Epithelial cell of prostate (primary cell): ENCODE measurements around the gene C2CD5.
"Not testable (repeated sequence)": the region's sequence is repeated elsewhere in the genome, so short reads cannot be mapped to it uniquely, and the experiment has no call there.

ENCODE experiments used
- DNase-seq: peaks from one replicate; pipeline ENCODE4 v3.0.0-alpha.2; 2011; ENCODE audit warnings: low read depth, low spot score
- H3K27ac ChIP-seq: fragments of 450-650 bp; 2 replicates; pipeline ENCODE4 v1.5.1; 2017; ENCODE audit warnings: mild to moderate bottlenecking

The C2CD5 gene, protein sequence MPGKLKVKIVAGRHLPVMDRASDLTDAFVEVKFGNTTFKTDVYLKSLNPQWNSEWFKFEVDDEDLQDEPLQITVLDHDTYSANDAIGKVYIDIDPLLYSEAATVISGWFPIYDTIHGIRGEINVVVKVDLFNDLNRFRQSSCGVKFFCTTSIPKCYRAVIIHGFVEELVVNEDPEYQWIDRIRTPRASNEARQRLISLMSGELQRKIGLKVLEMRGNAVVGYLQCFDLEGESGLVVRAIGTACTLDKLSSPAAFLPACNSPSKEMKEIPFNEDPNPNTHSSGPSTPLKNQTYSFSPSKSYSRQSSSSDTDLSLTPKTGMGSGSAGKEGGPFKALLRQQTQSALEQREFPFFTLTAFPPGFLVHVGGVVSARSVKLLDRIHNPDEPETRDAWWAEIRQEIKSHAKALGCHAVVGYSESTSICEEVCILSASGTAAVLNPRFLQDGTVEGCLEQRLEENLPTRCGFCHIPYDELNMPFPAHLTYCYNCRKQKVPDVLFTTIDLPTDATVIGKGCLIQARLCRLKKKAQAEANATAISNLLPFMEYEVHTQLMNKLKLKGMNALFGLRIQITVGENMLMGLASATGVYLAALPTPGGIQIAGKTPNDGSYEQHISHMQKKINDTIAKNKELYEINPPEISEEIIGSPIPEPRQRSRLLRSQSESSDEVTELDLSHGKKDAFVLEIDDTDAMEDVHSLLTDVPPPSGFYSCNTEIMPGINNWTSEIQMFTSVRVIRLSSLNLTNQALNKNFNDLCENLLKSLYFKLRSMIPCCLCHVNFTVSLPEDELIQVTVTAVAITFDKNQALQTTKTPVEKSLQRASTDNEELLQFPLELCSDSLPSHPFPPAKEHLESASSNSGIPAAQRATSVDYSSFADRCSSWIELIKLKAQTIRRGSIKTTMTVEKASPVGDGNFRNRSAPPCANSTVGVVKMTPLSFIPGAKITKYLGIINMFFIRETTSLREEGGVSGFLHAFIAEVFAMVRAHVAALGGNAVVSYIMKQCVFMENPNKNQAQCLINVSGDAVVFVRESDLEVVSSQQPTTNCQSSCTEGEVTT

DNA sequence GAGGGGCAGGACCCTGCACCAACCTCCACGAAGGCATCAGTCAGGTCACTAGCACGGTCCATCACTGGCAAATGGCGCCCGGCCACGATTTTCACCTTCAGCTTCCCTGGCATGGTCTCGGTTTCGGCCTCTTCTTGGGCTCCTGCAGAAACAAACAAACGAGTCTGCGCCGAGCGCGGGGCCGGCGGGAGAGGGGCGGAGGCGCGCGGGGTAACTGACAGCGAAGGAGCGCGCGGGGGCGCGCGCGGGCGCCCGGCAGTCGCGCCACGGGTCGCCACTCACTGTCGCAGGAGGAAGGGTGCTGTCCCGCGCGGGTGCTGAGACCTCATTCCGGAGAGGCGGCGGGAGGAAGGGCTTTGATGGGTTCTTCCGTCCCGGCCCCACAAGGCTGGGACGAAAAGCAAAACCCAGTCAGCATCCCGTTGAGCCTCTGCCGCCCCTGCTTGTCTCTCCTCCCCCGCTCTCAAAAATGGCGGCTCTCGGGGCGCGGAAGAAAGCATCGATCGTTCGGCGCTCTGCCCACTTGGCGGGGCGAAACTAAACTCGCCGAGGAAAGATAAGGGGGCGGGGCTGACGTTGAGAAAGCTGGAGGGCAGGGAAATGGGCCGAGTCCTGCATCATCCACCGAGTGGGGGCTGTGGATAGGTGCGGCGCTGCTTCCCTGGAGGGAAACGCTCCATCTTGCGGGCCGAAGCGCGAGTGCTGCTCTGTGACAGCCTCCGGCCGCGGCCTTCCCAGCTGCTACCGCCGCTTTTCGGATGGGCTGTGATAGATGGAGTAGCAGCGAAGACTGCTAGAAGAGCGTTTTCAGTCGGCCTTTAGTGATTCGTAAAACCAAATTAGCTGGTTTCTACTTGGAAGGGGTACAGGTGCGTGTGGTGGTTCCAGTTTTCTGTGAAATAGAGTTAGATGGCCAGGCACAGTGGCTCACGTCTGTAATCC is at the start of gene C2CD5:
TSS of gene C2CD5 (minus strand) at position 505 of the 942 bp plus-strand sequence. CDS start at position 113, 392 bp downstream.
- peak; percentile 81 for DNase-seq
- peak within 1 kb of the TSS; percentile 84 for H3K27ac ChIP-seq

DNA sequence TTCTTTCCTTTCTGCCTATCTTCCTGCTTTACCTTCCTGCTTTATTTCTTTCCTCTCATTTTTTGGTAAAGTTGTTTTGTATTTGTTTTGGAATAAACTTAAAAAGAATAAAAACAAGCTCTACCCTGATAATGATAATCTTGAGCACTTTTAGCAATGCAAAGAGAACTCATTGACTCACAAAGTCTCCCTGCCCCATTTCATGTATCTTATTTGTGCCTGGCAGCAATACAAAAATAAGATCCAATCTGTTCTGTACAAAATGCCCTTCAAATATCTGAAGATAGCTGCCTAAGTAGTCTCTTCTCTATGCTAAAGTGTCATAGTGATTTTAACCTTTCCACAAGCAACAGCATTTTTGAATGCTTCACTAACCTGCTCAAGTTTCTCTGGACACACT is 49.5 kb upstream of the C2CD5 start:
- H3K27ac ChIP-seq: no peak overlapping the region
- DNase-seq: no peak

DNA sequence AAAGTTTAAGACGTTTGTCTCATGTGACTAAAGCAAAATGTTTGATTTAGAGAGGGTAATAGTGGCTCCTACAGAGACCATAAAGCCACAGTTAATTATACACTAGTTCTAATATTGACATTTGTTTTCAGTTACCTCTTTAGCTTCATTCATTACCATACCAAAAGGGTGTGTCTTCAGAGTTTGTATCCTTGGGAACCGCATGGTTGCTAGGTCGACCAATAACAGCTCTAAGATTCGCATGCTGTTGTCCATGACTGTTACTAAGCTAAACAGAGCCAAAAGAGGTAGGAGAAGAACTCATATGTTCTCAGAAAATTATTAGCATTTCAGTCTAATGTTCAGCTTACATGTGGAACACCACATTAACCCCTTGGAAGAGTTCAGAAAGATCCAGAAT is 44.5 kb upstream of the C2CD5 start:
- H3K27ac ChIP-seq: no peak overlapping the region

DNA sequence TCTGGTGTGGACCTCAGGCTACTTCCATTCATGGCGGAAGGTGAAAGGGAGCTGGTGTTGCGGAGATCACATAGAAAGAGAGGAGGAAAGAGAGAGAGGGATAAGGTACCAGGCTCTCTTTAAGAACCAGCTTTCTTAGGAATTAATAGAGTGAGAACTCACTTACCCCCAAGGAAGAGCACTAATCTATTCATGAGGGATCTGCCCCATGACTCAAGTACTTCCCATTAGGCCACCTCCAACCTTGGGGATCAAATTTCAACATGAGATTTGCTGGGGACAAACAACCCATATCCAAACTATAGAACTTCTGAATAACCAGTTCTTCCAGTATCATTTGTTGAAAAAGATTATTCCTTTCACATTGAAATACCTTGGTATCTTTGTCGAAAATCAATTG is 34.0 kb upstream of the C2CD5 start:
- no peak for DNase-seq
- peak overlapping the region; percentile 31 for H3K27ac ChIP-seq

More for the DNA sequence above, 44.5 kb upstream of the C2CD5 start:
- DNase-seq: no peak

DNA sequence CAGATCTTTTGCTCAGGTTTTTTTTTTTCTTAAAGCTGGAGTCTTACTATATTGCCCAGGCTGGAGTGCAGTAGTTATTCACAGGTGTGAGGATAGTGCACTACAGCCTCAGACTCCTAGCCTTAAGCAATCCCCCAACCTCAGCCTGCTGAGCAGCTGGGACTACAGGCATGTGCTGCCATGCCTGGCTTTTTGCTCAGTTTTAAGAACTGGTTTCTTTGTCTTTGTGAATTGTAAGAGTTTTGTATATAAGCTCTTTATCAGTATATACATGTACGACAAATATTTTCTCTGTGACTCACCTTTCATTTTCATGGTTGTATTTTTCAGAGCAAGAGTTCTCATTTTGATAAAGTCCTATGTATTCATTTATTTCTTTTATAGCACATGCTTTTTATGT is 33.3 kb upstream of the C2CD5 start:
- DNase-seq: no peak
- peak overlapping the region; percentile 31 for H3K27ac ChIP-seq

DNA sequence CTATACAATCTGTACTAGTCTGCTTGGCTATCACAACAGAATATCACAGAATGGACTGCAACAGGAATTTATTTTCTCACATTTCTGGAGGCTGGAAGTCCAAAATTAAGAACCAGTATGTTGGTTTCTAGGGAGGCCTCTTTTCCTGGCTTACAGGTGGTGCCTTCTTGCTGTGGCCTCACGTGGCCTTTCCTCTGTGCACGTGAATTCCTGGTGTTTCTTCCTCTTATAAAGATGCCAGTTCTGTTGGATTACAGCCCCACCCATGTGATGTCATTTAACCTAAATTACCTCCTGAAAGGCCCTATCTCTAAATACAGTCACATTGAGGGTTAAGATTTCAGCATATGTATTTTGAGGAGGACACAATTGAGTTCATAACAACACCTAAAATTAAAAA is 32.1 kb upstream of the C2CD5 start:
- H3K27ac ChIP-seq: no peak overlapping the region
- DNase-seq: no peak

DNA sequence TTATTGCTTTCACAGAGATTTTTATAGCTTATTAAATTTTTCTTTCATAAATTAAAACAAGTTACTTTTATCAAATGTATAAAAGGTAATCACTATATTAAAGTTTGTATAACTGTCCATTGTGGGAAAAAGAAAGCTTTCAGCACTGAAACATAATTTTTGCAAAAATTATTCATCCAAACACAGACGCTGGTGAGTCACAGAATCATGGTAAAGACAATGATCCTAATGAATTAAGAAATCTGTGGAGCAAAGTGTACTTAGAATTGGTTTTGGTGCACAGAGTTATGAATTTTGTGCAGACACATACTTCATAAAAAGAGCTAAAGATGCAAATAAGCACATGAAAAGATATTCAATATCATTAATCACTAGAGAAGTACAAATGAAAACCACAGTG is 31.7 kb upstream of the C2CD5 start:
- no peak overlapping the region for H3K27ac ChIP-seq

DNA sequence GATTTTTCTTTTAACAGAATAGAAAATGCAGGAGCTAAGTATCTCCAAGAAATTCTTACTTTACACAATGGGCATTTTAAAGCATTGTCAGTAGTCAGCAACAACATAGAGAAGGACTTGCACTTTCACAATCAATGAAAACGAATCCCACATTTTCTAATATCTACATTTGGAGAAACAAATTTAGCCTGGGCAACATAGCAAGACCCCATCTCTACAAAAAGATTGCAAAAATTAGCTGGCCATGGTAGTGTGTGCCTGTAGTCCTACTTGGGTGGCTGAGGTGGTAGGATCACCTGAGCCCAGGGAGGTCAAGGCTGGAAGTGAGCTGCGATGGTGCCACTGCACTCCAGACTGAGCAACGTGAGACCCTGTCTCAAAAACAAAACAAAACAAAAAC is 30.6 kb upstream of the C2CD5 start:
- H3K27ac ChIP-seq: no peak overlapping the region
- DNase-seq: no peak

More for the DNA sequence above, 31.7 kb upstream of the C2CD5 start:
- no peak for DNase-seq

DNA sequence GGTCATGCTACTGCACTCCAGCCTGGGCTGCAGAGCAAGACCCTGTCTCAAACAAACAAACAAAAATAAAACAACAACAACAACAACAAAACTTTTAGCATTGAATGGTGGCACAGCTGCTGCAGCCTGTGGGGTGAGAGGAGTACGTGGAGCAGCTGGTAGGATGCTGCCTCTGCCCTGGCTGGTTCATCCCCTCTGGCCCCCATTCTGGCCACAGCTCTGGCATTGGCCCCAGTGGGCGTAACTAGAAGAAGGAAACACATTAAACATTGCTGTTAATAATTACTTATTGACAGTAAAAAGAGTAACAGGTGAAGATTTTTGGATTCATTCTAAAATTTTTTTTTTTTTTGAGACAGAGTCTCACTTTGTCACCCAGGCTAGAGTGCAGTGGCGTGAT is 28.8 kb upstream of the C2CD5 start:
- no peak for DNase-seq
- no peak overlapping the region for H3K27ac ChIP-seq

DNA sequence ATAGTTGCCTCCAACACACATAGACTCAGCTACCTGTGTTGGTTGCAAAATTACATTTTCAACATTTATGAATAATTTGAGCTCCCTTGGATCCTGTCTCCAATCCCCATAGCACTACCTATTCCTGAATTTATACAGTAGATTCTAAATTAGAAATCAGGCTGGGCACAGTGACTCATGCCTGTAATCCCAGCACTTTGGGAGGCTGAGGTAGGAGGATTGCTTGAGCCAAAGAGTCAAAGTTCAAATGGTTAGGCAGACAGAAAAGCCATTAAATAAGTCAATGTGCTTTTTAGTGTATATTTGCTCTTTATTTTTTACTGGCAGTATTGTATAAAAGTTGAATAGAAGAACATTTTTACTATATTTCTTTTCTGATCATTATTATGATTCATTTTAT is 24.9 kb upstream of the C2CD5 start:
- no peak overlapping the region for H3K27ac ChIP-seq
- no peak for DNase-seq

DNA sequence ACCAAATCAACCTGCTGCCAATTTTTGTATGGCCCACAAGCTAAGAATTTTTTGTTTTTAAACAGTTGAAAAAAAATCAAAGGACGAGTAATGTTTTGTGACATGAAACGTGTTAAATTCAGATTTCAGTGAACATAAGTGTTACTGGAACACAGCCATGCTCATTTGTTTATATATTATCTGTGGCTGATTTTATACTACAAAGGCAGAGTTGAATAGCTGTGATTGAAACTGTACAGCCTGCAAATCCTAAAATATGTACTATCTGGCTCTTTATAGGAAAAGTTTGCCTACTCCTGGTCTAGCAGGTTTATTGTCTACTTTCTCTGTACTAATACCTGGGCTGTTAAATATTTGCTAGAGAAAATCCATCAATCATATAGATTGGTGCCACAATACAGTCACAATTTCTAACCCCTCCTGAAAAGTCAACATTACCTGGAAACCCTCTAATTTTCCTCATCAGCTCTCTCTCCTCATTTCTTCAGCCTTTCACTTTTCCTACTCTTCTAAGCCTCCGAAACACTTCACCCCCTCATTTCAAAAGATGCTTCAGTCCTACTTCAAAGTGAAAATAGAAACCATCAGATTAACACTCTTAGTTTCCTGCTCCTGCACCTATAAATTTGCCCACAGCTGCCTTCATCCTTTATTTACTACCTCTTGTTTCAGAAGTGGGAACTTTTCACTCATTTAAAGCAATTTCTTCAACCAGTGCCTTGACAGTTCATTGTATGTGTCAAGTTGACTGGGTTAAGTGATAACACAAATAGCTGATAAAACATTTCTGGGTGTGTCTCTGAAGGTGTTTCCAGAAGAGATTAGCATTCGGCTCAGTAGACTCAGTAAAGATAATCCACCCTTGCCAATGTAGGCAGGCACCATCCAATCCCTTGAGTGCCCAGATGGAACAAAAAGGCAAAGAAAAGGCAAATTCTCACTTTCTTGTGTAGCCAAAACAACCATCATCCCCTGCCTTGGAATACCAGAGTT is 18.0 kb upstream of the C2CD5 start:
- H3K27ac ChIP-seq: no peak overlapping the region
- no peak for DNase-seq

DNA sequence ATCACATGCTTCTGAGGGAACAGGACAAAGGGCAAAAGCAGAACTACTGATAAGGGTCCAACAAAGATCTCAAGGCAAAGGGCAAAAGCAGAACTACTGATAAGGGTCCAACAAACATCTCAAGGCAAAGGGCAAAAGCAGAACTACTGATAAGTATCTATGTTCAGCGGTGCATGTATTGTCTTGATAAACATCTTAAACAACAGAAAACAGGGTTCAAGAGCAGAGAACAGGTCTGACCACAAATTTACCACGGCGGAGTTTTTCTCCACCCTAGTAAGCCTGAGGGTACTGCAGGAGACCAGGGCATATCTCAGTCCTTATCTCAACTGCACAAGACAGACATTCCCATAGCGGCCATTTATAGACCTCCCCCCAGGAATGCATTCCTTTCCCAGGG is 10.4 kb upstream of the C2CD5 start:
- H3K27ac ChIP-seq: not testable (repeated sequence)

DNA sequence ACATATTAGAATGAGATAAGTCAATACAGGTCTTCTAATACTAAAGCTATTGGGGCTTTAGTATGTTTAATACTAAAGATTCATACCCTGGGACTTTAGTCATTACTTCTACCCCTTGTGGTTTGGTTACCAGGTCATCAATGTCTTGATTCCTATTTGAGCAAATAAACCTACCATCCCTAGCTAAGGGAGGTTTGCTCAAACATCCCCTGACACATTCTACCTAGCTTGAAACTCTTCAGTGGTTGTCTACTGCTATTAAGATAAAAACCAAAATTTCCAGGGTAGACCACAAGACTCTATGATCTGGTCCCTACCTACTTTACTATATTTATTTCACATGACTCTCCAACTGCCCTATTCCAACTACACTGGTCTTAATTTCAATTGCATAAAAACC is 7.3 kb upstream of the C2CD5 start:
- no peak for DNase-seq
- H3K27ac ChIP-seq: no peak overlapping the region

More for the DNA sequence above, 10.4 kb upstream of the C2CD5 start:
- DNase-seq: not testable (repeated sequence)

DNA sequence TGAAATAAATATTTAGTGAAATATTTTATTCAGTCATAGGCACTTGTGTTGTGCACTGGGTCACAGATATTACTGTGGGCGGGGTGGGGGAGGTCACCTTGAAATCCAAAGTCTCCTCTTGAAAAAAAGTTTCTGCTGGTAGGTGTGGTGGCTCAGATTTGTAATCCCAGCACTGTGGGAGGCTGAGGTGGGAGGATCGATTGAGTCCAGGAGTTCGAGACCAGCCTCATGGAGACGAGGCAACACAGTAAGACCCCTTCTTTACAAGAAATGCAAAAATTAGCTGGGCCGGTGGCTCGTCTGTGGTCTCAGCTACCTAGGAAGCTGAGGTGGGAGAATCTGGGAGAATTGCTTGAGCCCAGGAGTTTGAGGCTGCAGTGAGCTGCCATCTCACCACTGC is 913 bp upstream of the C2CD5 start:
- no peak for DNase-seq
- H3K27ac ChIP-seq: no peak overlapping the region

DNA sequence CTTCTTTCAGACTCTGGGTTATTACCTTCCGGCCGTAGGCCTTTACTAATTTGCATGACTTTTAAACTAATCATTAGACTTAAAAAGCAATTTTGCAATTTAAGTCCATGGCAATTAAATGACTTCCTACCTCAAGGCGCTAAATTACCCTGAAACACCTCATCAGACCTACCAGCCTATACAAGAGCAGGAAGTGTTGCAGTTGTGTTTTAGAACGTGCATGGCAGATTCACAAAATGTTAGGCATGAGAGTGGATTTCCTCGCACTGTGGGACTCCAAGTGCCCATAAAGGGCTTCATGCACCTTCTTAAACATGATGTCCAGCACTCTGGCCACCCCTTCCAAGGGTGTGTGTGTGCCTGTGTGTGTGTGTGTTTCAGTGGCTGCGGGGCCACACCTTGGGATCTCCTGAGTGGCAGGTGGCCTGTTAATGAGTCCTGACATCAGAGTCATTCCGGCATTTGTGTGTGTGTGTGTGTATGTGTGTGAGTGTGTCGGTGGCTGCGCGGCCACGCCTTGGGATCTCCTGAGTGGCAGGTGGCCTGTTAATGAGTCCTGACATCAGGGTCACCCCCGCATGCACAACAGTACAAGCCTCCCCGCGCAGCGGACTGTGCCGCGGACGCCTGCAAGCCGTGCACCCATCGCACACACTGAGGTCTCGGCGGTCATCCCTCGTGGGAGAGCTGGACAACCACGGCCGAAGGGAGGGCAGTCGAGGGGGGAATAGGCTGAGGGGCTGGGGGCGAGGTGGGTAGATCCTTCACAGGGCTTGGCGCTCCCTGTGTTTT is 900 bp downstream of the C2CD5 start:
- H3K27ac ChIP-seq: peak overlapping the region; percentile 84
- no peak for DNase-seq

DNA sequence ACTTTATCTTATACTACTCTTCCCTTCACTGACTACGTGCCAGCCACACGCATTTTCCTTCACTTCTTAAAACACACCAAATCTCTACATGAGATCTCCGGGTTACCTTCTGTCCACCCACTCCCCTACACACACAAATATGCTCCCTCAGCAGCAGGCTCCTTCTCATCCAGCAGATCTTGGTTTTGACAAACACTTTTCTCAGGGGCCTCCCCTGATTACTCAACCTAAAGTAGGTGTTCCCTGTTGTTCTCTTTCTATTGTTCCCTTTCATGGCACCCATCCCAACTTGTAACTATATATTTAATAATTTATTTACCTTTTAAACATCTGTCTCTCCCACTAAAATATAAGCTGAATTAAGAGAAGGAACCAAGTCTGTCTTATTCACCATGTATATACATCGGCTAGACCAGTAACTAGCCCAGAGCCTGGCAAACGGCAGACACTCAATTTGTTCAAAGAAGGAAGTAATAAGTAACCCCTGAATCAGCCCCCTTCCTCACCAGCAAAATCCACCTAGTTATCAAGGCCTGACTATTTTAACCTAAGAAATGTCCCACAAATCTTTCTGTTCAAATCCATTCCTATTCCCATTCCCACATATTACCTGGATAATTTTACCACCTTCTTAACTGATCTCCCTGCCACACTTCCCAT is 2.7 kb downstream of the C2CD5 start:
- H3K27ac ChIP-seq: no peak overlapping the region
- DNase-seq: no peak

DNA sequence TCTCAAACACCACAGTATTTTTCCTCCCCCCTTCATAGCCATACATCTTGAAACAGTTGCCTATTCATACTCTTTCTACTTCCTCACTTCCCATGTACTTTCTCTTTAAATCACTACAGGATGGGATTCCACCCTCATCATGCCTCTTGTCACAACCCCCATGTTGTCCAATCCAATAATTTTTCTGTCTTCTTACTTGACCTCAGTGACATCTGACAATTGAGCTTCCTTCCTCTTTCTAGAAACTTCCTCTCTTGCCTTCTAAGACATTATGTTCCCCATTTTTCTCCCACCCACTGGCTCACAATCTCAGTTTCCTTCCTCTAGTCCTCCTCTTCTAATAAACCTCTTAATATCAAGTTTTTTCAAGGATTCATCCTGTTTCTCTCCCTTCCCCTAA is 5.3 kb downstream of the C2CD5 start:
- no peak overlapping the region for H3K27ac ChIP-seq
- DNase-seq: no peak
